Stimulated activated CD8-positive, alpha-beta memory T cell treated with anti-CD3 and anti-CD28 coated beads, Interleukin-4, amount 100 ng/mL, for 1 hour (primary cell): ENCODE results near the gene GAL3ST3.
A peak's percentile ranks its signal among the peaks of the same experiment; 100 is the strongest.

Source experiments
- DNase-seq, 2 donors: peaks; one replicate each; pipeline ENCODE4 v3.0.0-alpha.2; 2020; ENCODE audit warnings: low read depth in 2 of 2, low spot score in 1 of 2

Gene GAL3ST3

GRCh38 chr11:66069715-66070603 is 21.0 kb upstream of the GAL3ST3 start, which contains the start of gene PACS1:
PACS1 (plus strand) TSS chr11:66070272; CDS start chr11:66070487, 215 bp downstream.
- DNase-seq = peak in 1 of 2 donors; percentile 57

- DNase-seq = no peak
These were observed 20.2 kb upstream of the GAL3ST3 start for GRCh38 chr11:66068923-66069714.

- peak in 1 of 2 donors; percentile 58 for DNase-seq
These were observed 19.3 kb upstream of the GAL3ST3 start for GRCh38 chr11:66068154-66068821.

- DNase-seq = no peak
These were observed 18.7 kb upstream of the GAL3ST3 start for GRCh38 chr11:66067640-66068039.

- no peak for DNase-seq
These were observed 17.8 kb upstream of the GAL3ST3 start for GRCh38 chr11:66066751-66067150.

GRCh38 chr11:66064571-66064970 is 15.6 kb upstream of the GAL3ST3 start:
- no peak for DNase-seq

- DNase-seq = no peak
These were observed 14.9 kb upstream of the GAL3ST3 start for GRCh38 chr11:66063900-66064299.

- no peak for DNase-seq
These were observed 13.4 kb upstream of the GAL3ST3 start for GRCh38 chr11:66062408-66062807.

- no peak for DNase-seq
These were observed 12.3 kb upstream of the GAL3ST3 start for GRCh38 chr11:66061268-66061667.

GRCh38 chr11:66059966-66060680 is 11.2 kb upstream of the GAL3ST3 start:
- no peak for DNase-seq

GRCh38 chr11:66056501-66056900 is 7.5 kb upstream of the GAL3ST3 start:
- DNase-seq = no peak

GRCh38 chr11:66055021-66055420 is 6.1 kb upstream of the GAL3ST3 start:
- no peak for DNase-seq

- no peak for DNase-seq
These were observed 3.7 kb upstream of the GAL3ST3 start for GRCh38 chr11:66052664-66052982.

GRCh38 chr11:66051766-66052663 is 3.1 kb upstream of the GAL3ST3 start, which contains the start of gene SF3B2:
SF3B2 (plus strand) TSS chr11:66052364; CDS start chr11:66052385, 21 bp downstream.
- DNase-seq = peak; percentile 84 to 92

GRCh38 chr11:66051371-66051765 is 2.4 kb upstream of the GAL3ST3 start:
- DNase-seq = no peak

- no peak for DNase-seq
These were observed 1.7 kb upstream of the GAL3ST3 start for GRCh38 chr11:66050581-66051231.

- no peak for DNase-seq
These were observed 1.2 kb downstream of the GAL3ST3 start for GRCh38 chr11:66047541-66048365.

- DNase-seq = no peak
These were observed 2.1 kb downstream of the GAL3ST3 start for GRCh38 chr11:66046901-66047300.
